HG03135 (cell line): ENCODE data around the gene ATPAF2.

Experiments
- ATAC-seq: cut with Tn5 transposase; IDR thresholded peaks from one replicate; pipeline ENCODE4 v1.9.1; 2021; ENCODE audit warnings: mild to moderate bottlenecking, moderate library complexity; ENCODE audit not compliant: unreplicated experiment

ATPAF2 gene

GRCh38 chr17:18038861-18039534, at the start of gene ATPAF2, which contains the start of gene GID4:
Gene ATPAF2 (minus strand): TSS chr17:18039168. CDS start chr17:18039013, 155 bp downstream.
Gene GID4 (plus strand): TSS chr17:18039408. CDS start chr17:18039465, 57 bp downstream.
- ATAC-seq = peak; percentile 89

- ATAC-seq = peak; percentile 80
Measured at GRCh38 chr17:18087610-18088491, 48.9 kb upstream of the ATPAF2 start, which contains the start of gene DRG2. Gene DRG2 (plus strand): TSS chr17:18087948. CDS start chr17:18088024, 76 bp downstream.

- ATAC-seq = no peak
Measured at GRCh38 chr17:18084256-18084655, 45.3 kb upstream of the ATPAF2 start.

- no peak for ATAC-seq
Measured at GRCh38 chr17:18079543-18079942, 40.6 kb upstream of the ATPAF2 start.

GRCh38 chr17:18076936-18077335, 38.0 kb upstream of the ATPAF2 start:
- ATAC-seq = no peak

- no peak for ATAC-seq
Measured at GRCh38 chr17:18074566-18075272, 35.8 kb upstream of the ATPAF2 start.

- no peak for ATAC-seq
Measured at GRCh38 chr17:18071751-18072150, 32.8 kb upstream of the ATPAF2 start.

- ATAC-seq = no peak
Measured at GRCh38 chr17:18070861-18071340, 31.9 kb upstream of the ATPAF2 start.

GRCh38 chr17:18069101-18069500, 30.1 kb upstream of the ATPAF2 start:
- no peak for ATAC-seq

- ATAC-seq = no peak
Measured at GRCh38 chr17:18066866-18067265, 27.9 kb upstream of the ATPAF2 start.

- ATAC-seq = no peak
Measured at GRCh38 chr17:18065546-18065945, 26.6 kb upstream of the ATPAF2 start.

- no peak for ATAC-seq
Measured at GRCh38 chr17:18064053-18064452, 25.1 kb upstream of the ATPAF2 start.

GRCh38 chr17:18059283-18059682, 20.3 kb upstream of the ATPAF2 start:
- ATAC-seq = no peak

- ATAC-seq = no peak
Measured at GRCh38 chr17:18056214-18056613, 17.2 kb upstream of the ATPAF2 start.

GRCh38 chr17:18055597-18055996, 16.6 kb upstream of the ATPAF2 start:
- ATAC-seq = no peak

- ATAC-seq = no peak
Measured at GRCh38 chr17:18045691-18046350, 6.9 kb upstream of the ATPAF2 start.

GRCh38 chr17:18044609-18045008, 5.6 kb upstream of the ATPAF2 start:
- no peak for ATAC-seq

- ATAC-seq = no peak
Measured at GRCh38 chr17:18043491-18043890, 4.5 kb upstream of the ATPAF2 start.

- no peak for ATAC-seq
Measured at GRCh38 chr17:18042983-18043382, 4.0 kb upstream of the ATPAF2 start.

GRCh38 chr17:18041776-18042175, 2.8 kb upstream of the ATPAF2 start:
- no peak for ATAC-seq
